Measurements from ENCODE around the gene SETBP1. TPM values are rescaled to one million over a fixed set of nuclear protein-coding genes. Genes with fewer than 3 reads are reported as not detected.

Gene SETBP1
- total and polyA plus RNA-seq, 2 of the 4 experiments (the other 2 are of a cell fraction), result 0.19 to 0.36 TPM

GRCh38 chr18:44778788-44779187 is 98.1 kb downstream of the SETBP1 start:
- Histone ChIP-seq H4K20me1 (ENCODE audit: insufficient read depth, low read length) (no peaks in the 10 kb centered on the region), H3K56ac (ENCODE audit: extremely low read depth, insufficient read depth, low read length) (no peak overlapping the region), H2AK5ac (ENCODE audit: low read depth, low read length) (no peak overlapping the region), H3K23ac (ENCODE audit: low read depth, low read length) (no peak overlapping the region), H4K8ac (ENCODE audit: low read depth in 2 of 2, low read length in 2 of 2) (no peak overlapping the region), H3K14ac (replicated peaks; ENCODE audit: low read depth, low read length) (no peak overlapping the region), H3K4me1 (ENCODE audit: control insufficient read depth, insufficient read depth, low read length) (no peaks in the 10 kb centered on the region), H3K27me3 (ENCODE audit: control insufficient read depth, insufficient read depth, low read length) (peaks cover 7% of the 10 kb centered on the region; the same call in 1 of the 2 replicates), H2BK15ac (ENCODE audit: low read depth, low read length) (no peak overlapping the region), H3K79me1 (ENCODE audit: low read depth in 1 of 2, low read length in 2 of 2) (no peaks in the 10 kb centered on the region), H3K4me2 (ENCODE audit: low read depth, low read length) (no peak overlapping the region), H3K4me3 (ENCODE audit: insufficient read depth, low read depth, low read length) (no peak overlapping the region), H4K5ac (ENCODE audit: low read depth, low read length) (no peak overlapping the region), H3K9me1 (ENCODE audit: insufficient read depth, low read length) (no peaks in the 10 kb centered on the region), H3K18ac (ENCODE audit: low read depth, low read length) (no peak overlapping the region), H2BK5ac (ENCODE audit: low read depth, low read length, poor library complexity, severe bottlenecking) (no peak overlapping the region), H3K4ac (ENCODE audit: low read depth, low read length) (no peak overlapping the region), H3K9me3 (ENCODE audit: control insufficient read depth, insufficient read depth, low read length) (no peaks in the 10 kb centered on the region), H2BK120ac (ENCODE audit: low read depth, low read length) (no peak overlapping the region), H4K91ac (ENCODE audit: insufficient read depth, low read depth, low read length) (no peak overlapping the region), H2AK9ac (replicated peaks; ENCODE audit: low read depth, low read length, poor library complexity) (no peak overlapping the region), H3K27ac (ENCODE audit: insufficient read depth, low read length) (no peak overlapping the region), H2BK20ac (ENCODE audit: low read depth, low read length) (no peak overlapping the region), H3K9ac (ENCODE audit: low read depth, low read length) (no peak overlapping the region), H2AFZ (replicated peaks; ENCODE audit: low read length, poor library complexity) (no peak overlapping the region), H3K36me3 (ENCODE audit: control insufficient read depth, insufficient read depth, low read length) (no peaks in the 10 kb centered on the region)
- no peak for TF ChIP-seq FOS (IDR thresholded peaks at IDR 0.05; ENCODE audit: low read depth, low read length)
- TF ChIP-seq CEBPB (IDR thresholded peaks at IDR 0.05; ENCODE audit: low read depth, low read length), result no peak
- no peak for TF ChIP-seq NFE2L2 (IDR thresholded peaks at IDR 0.05; ENCODE audit: low read depth, low read length)
- TF ChIP-seq CHD1 (IDR thresholded peaks at IDR 0.05; ENCODE audit: low read depth, low read length), result no peak
- TF ChIP-seq SMC3 (IDR thresholded peaks at IDR 0.05; ENCODE audit: low read depth, low read length), result no peak
- TF ChIP-seq ELK1 (IDR thresholded peaks at IDR 0.05; ENCODE audit: borderline replicate concordance, low read depth, low read length), result no peak
- TF ChIP-seq RCOR1 (IDR thresholded peaks at IDR 0.05; ENCODE audit: insufficient replicate concordance, low read length), result no peak
- TF ChIP-seq CTCF (conservative IDR thresholded peaks at IDR 0.05; ENCODE audit: low read depth, low read length), result no peak
- 80% methylated on average over 1 of the region's 6 CpGs; no CpG with 5 or more reads in 1 of the 2 experiments for WGBS, 2 experiments (ENCODE audit: extremely low coverage in 2 of 2, insufficient read length in 1 of 2)
- ChIA-PET CTCF (no interaction called here), POLR2A (ENCODE audit: unreplicated experiment) (no interaction called here)
- no peak for DNase-seq
- BruUV-seq (replicated peaks), result no TSS peak
- in situ Hi-C loops (cut with MboI; ENCODE audit: low sequenced_read_pairs) (no loop called here), dilution Hi-C loops (cut with HindIII; ENCODE audit: low sequenced_read_pairs, unreplicated experiment) (no loop called here), intact Hi-C loops (cut with micrococcal nuclease) (no loop called here)
- no peak for ATAC-seq (ENCODE audit: low read depth)

Data from IMR-90 (cell line).